SK-N-SH (cell line): ENCODE measurements around the gene LRRC32. TPM values are rescaled to one million over a fixed set of nuclear protein-coding genes. Genes with fewer than 3 reads are reported as not detected.

Source experiments
- CTCF ChIA-PET: fragments of 300-600, 350-600 bp; formaldehyde crosslinking; extraction: SDS; loops from one replicate; lab custom pipeline; 2021; lab: Yijun Ruan, JAX
- POLR2A ChIA-PET: fragments of 350-600 bp; sonication (Branson Sonifier 250); formaldehyde crosslinking; extraction: SDS; loops from one replicate; lab custom pipeline; 2020; ENCODE audit warnings: antibody characterized with exemption, inconsistent platforms; lab: Yijun Ruan, JAX
- DNase-seq: peaks from one replicate; pipeline ENCODE4 v3.0.0; 2012
- H2AFZ ChIP-seq: fragments of 200-600 bp; sonication (generic); 2 replicates; pipeline ENCODE4 v1.8.1; 2016; ENCODE audit warnings: antibody characterized with exemption, mild to moderate bottlenecking, low read depth
- H3F3A ChIP-seq: fragments of 200-600 bp; sonication (generic); replicated peaks from 2 replicates; pipeline ENCODE3; 2016; ENCODE audit warnings: antibody characterized with exemption, mild to moderate bottlenecking; ENCODE audit not compliant: insufficient read depth
- H3K27ac ChIP-seq, 2 experiments: fragments of 200-500 bp in 1 of 2; fragments of 200-600 bp in 1 of 2; sonication (Bioruptor generic) in 1 of 2; sonication (generic), shearing (Covaris generic) in 1 of 2; 2 replicates each; pipeline versions ENCODE4 v1.5.1 to v1.6.1; 2014 to 2016; ENCODE audit warnings: low read depth in 2 of 2, inconsistent platforms in 1 of 2, low read length in 1 of 2, mild to moderate bottlenecking in 1 of 2, mixed read lengths in 1 of 2
- H3K27me3 ChIP-seq: fragments of 200-600 bp; sonication (generic), shearing (Covaris generic); 2 replicates; pipeline ENCODE4 v1.6.1; 2016; ENCODE audit warnings: mixed run types; ENCODE audit not compliant: insufficient read depth
- H3K36me3 ChIP-seq, 2 experiments: fragments of 200-500 bp in 1 of 2; fragments of 200-600 bp in 1 of 2; sonication (Bioruptor generic) in 1 of 2; sonication (generic) in 1 of 2; replicated peaks in 1 of 2; 2 replicates each; pipeline versions ENCODE3 to v1.5.1; 2014 to 2016; ENCODE audit warnings: low read length in 1 of 2, mild to moderate bottlenecking in 1 of 2; ENCODE audit not compliant: insufficient read depth in 2 of 2, control insufficient read depth in 1 of 2
- H3K4me1 ChIP-seq, 2 experiments: fragments of 200-500 bp in 1 of 2; fragments of 200-600 bp in 1 of 2; sonication (Bioruptor generic) in 1 of 2; sonication (generic), shearing (Covaris generic) in 1 of 2; 2 replicates each; pipeline versions ENCODE4 v1.5.1 to v1.6.1; 2014 to 2016; ENCODE audit warnings: low read depth in 1 of 2, low read length in 1 of 2, mixed run types in 1 of 2; ENCODE audit not compliant: insufficient read depth in 2 of 2, control insufficient read depth in 1 of 2
- H3K4me2 ChIP-seq: fragments of 200-600 bp; sonication (generic), shearing (Covaris generic); 2 replicates; pipeline ENCODE4 v1.6.1; 2017; ENCODE audit warnings: mixed run types
- H3K4me3 ChIP-seq, 2 experiments: fragments of 200-500 bp in 1 of 2; fragments of 200-600 bp in 1 of 2; sonication (Bioruptor generic) in 1 of 2; sonication (generic), shearing (Covaris generic) in 1 of 2; 2 replicates each; pipeline versions ENCODE4 v1.5.1 to v1.8.1; 2014 to 2016; ENCODE audit warnings: low read depth in 2 of 2, inconsistent platforms in 1 of 2, low read length in 1 of 2, mild to moderate bottlenecking in 1 of 2, mixed read lengths in 1 of 2, moderate library complexity in 1 of 2
- H3K79me2 ChIP-seq: fragments of 200-600 bp; sonication (generic); 2 replicates; pipeline ENCODE4 v1.8.1; 2017; ENCODE audit warnings: mild to moderate bottlenecking; ENCODE audit not compliant: insufficient read depth
- H3K9ac ChIP-seq: fragments of 200-600 bp; sonication (generic); 2 replicates; pipeline ENCODE4 v1.6.1; 2017; ENCODE audit warnings: mixed run types
- H3K9me2 ChIP-seq: fragments of 200-600 bp; sonication (generic); 2 replicates; pipeline ENCODE4 v1.6.1; 2017; ENCODE audit warnings: mixed run types
- H3K9me3 ChIP-seq: fragments of 200-600 bp; sonication (generic); 2 replicates; pipeline ENCODE4 v1.6.1; 2017; ENCODE audit warnings: mixed run types, mild to moderate bottlenecking, moderate library complexity
- H4K20me1 ChIP-seq: fragments of 200-600 bp; sonication (generic); 2 replicates; pipeline ENCODE4 v1.6.1; 2017; ENCODE audit warnings: mild to moderate bottlenecking, mixed run types; ENCODE audit not compliant: insufficient read depth
- CHD2 ChIP-seq: fragments of 150-350 bp; IDR thresholded peaks from 2 replicates; pipeline ENCODE4 v1.6.1; 2018; ENCODE audit warnings: low read length; ENCODE audit not compliant: partially characterized antibody
- FOSL2 ChIP-seq: IDR thresholded peaks from 2 replicates; pipeline ENCODE4 v1.4.0; 2012; ENCODE audit warnings: low read depth, mild to moderate bottlenecking, moderate library complexity, borderline replicate concordance
- FOXJ3 ChIP-seq: sonication (generic); formaldehyde crosslinking; IDR thresholded peaks from 2 replicates; pipeline ENCODE4 v1.5.1; 2020; ENCODE audit warnings: mild to moderate bottlenecking, missing genetic modification reagents
- FOXM1 ChIP-seq: IDR thresholded peaks from 2 replicates; pipeline ENCODE4 v1.4.0; 2012; ENCODE audit warnings: low read depth, mild to moderate bottlenecking
- IRF3 ChIP-seq: fragments of 150-350 bp; IDR thresholded peaks from 2 replicates; pipeline ENCODE4 v1.6.1; 2016; ENCODE audit warnings: mild to moderate bottlenecking, low read depth, low read length
- MAX ChIP-seq: IDR thresholded peaks from 2 replicates; pipeline ENCODE4 v1.4.0; 2012; ENCODE audit warnings: low read depth
- MEF2A ChIP-seq: IDR thresholded peaks from 2 replicates; pipeline ENCODE4 v1.4.0; 2012; ENCODE audit warnings: low read depth, borderline replicate concordance
- NFIC ChIP-seq: IDR thresholded peaks from 2 replicates; pipeline ENCODE4 v1.4.0; 2012; ENCODE audit warnings: borderline replicate concordance
- NRF1 ChIP-seq: IDR thresholded peaks from 2 replicates; pipeline ENCODE4 v1.6.1; 2012; ENCODE audit warnings: low read depth, mild to moderate bottlenecking, low read length
- PBX3 ChIP-seq: IDR thresholded peaks from 2 replicates; pipeline ENCODE4; 2012
- RCOR1 ChIP-seq: fragments of 150-350 bp; IDR thresholded peaks from 2 replicates; pipeline ENCODE4 v1.6.1; 2017; ENCODE audit warnings: antibody characterized with exemption, low read length
- REST ChIP-seq: IDR thresholded peaks from 2 replicates; pipeline ENCODE4 v1.6.1; 2012; ENCODE audit warnings: mild to moderate bottlenecking, low read depth, low read length, moderate library complexity
- RFX5 ChIP-seq: IDR thresholded peaks from 2 replicates; pipeline ENCODE4 v1.6.1; 2012; ENCODE audit warnings: mild to moderate bottlenecking, improper control_type of control experiment, low read length
- SIN3A ChIP-seq: IDR thresholded peaks from 2 replicates; pipeline ENCODE4 v1.6.1; 2012; ENCODE audit warnings: low read depth, mild to moderate bottlenecking, low read length, moderate library complexity, borderline replicate concordance
- SMC3 ChIP-seq: IDR thresholded peaks from 2 replicates; pipeline ENCODE4 v1.6.1; 2012; ENCODE audit warnings: low read depth, low read length, improper control_type of control experiment
- TAF1 ChIP-seq: IDR thresholded peaks from 2 replicates; pipeline ENCODE4 v1.6.1; 2012; ENCODE audit warnings: low read depth, mild to moderate bottlenecking, low read length, moderate library complexity, borderline replicate concordance
- TCF12 ChIP-seq: IDR thresholded peaks from 2 replicates; pipeline ENCODE4 v1.4.0; 2012
- USF1 ChIP-seq: IDR thresholded peaks from 2 replicates; pipeline ENCODE4 v1.4.0; 2012; ENCODE audit warnings: low read depth, borderline replicate concordance
- USF2 ChIP-seq: fragments of 150-350 bp; IDR thresholded peaks from 2 replicates; pipeline ENCODE4 v1.6.1; 2017; ENCODE audit warnings: antibody characterized with exemption, low read length, low read depth, borderline replicate concordance
- ZBTB33 ChIP-seq: IDR thresholded peaks from 2 replicates; pipeline ENCODE4 v1.4.0; 2012; ENCODE audit warnings: low read depth, borderline replicate concordance
- WGBS: methylation state at CpG from one replicate; pipeline ENCODE4 v1.1.6; 2017; ENCODE audit warnings: low lambda C conversion rate; 5-methylcytosine and 5-hydroxymethylcytosine counted together
- polyA plus RNA-seq, 3 experiments: library from polyadenylated mRNA; depleted of rRNA; stranded (reverse); fragments of >200 nt; gene quantifications; 2 replicates each; pipeline ENCODE4 v1.2.3, GENCODE V29; 2012

LRRC32 gene
- polyA plus RNA-seq, 1 of the 3 experiments (the other 2 are of a cell fraction): 0.43 TPM

- Histone ChIP-seq H3K27me3 (no peaks in the 10 kb centered on the region), H3F3A (peaks cover 6% of the 10 kb centered on the region), H3K36me3 (no peaks in the 10 kb centered on the region), H3K4me2 (no peak overlapping the region), H2AFZ (no peak overlapping the region)
- CTCF ChIA-PET: interaction anchor here (0.8 kb wide), 1 partner anchor 98 kb away, joined by 3 read pairs; no protein-coding TSS in a partner anchor
- DNase-seq: no peak
- TF ChIP-seq SMC3: no peak
- TF ChIP-seq IRF3: no peak
- no peak for TF ChIP-seq CHD2
- TF ChIP-seq MAX: no peak
- no peak for TF ChIP-seq NRF1
- TF ChIP-seq FOXJ3 (CRISPR knock-in tag): no peak
- TF ChIP-seq RFX5: no peak
- no peak for TF ChIP-seq REST
- no peak for TF ChIP-seq USF2
- no peak for TF ChIP-seq RCOR1
- no peak for TF ChIP-seq SIN3A
- TF ChIP-seq TAF1: no peak
- TF ChIP-seq FOSL2: no peak
- no peak for TF ChIP-seq USF1
- no peak for TF ChIP-seq ZBTB33
- TF ChIP-seq MEF2A: no peak
- no peak for TF ChIP-seq TCF12
- no peak for TF ChIP-seq PBX3
- no peak for TF ChIP-seq FOXM1
- no peak for TF ChIP-seq NFIC
- TF ChIP-seq, all 33 proteins: peak for 0
- H3K4me3 ChIP-seq: no peak overlapping the region
- H3K9me3 ChIP-seq: no peaks in the 10 kb centered on the region
- H3K4me1 ChIP-seq: peaks cover 5 to 12% of the 10 kb centered on the region in 2 experiments; a peak in 3 of 4 replicates
- H3K9me2 ChIP-seq: no peaks in the 10 kb centered on the region
- 80% methylated on average over 6 of the region's 6 CpGs for WGBS
- H3K79me2 ChIP-seq: no peaks in the 10 kb centered on the region
- H4K20me1 ChIP-seq: no peaks in the 10 kb centered on the region
- POLR2A ChIA-PET: no interaction called here
- H3K27ac ChIP-seq: no peak overlapping the region
- no peak overlapping the region for H3K9ac ChIP-seq
Observed at GRCh38 chr11:76695771-76696170, 25.2 kb upstream of the LRRC32 start.
